Mesenchymal stem cell (in vitro differentiated cells and primary cell): Measurements from ENCODE around the gene KCNN4.

Experiments used
- DNase-seq: peaks from one replicate; pipeline ENCODE4 v3.0.0-alpha.2; 2013
- H2AFZ ChIP-seq: one replicate; pipeline ENCODE4 v1.6.1; 2013; ENCODE audit warnings: low read depth, mild to moderate bottlenecking, control low read depth, inconsistent platforms, low read length, moderate library complexity
- H2AK5ac ChIP-seq: 2 replicates; pipeline ENCODE4 v1.6.1; 2013; ENCODE audit warnings: low read length, moderate library complexity, mild to moderate bottlenecking, inconsistent platforms; ENCODE audit not compliant: severe bottlenecking
- H2BK120ac ChIP-seq: one replicate; pipeline ENCODE4 v1.6.1; 2013; ENCODE audit warnings: low read depth, mild to moderate bottlenecking, inconsistent platforms, low read length, moderate library complexity
- H2BK12ac ChIP-seq, 2 experiments: one replicate each; pipeline ENCODE4 v1.6.1; 2013; ENCODE audit warnings: inconsistent platforms in 2 of 2, low read length in 2 of 2, mild to moderate bottlenecking in 2 of 2, moderate library complexity in 2 of 2, control low read depth in 1 of 2
- H2BK15ac ChIP-seq: one replicate; pipeline ENCODE4 v1.6.1; 2013; ENCODE audit warnings: mild to moderate bottlenecking, low read depth, inconsistent platforms; ENCODE audit not compliant: poor library complexity, severe bottlenecking
- H2BK5ac ChIP-seq: 2 replicates; pipeline ENCODE4 v1.6.1; 2013; ENCODE audit warnings: low read depth, mild to moderate bottlenecking, low read length, control low read depth, inconsistent platforms; ENCODE audit not compliant: poor library complexity, severe bottlenecking
- H3K14ac ChIP-seq, 2 experiments: one replicate each; pipeline ENCODE4 v1.6.1; 2013; ENCODE audit warnings: inconsistent platforms in 2 of 2, low read length in 2 of 2, control low read depth in 1 of 2, mild to moderate bottlenecking in 1 of 2, moderate library complexity in 1 of 2
- H3K18ac ChIP-seq, 2 experiments: one replicate each; pipeline ENCODE4 v1.6.1; 2013; ENCODE audit warnings: inconsistent platforms in 2 of 2, low read length in 2 of 2, control low read depth in 1 of 2, low read depth in 1 of 2, mild to moderate bottlenecking in 1 of 2
- H3K23ac ChIP-seq, 2 experiments: one replicate each; pipeline ENCODE4 v1.6.1; 2013; ENCODE audit warnings: inconsistent platforms in 2 of 2, low read length in 2 of 2, mild to moderate bottlenecking in 2 of 2, moderate library complexity in 2 of 2, control low read depth in 1 of 2
- H3K27ac ChIP-seq: 2 replicates; pipeline ENCODE4 v1.5.1; 2013; ENCODE audit warnings: mild to moderate bottlenecking, moderate library complexity, low read length, control low read depth, inconsistent platforms; ENCODE audit not compliant: poor library complexity, severe bottlenecking
- H3K27me3 ChIP-seq, 2 experiments: 2 replicates each; pipeline versions ENCODE4 v1.6.1 to v1.7.0; 2013; ENCODE audit warnings: low read length in 2 of 2, mild to moderate bottlenecking in 2 of 2, moderate library complexity in 2 of 2, control low read depth in 1 of 2, inconsistent platforms in 1 of 2; ENCODE audit not compliant: control insufficient read depth in 1 of 2, insufficient read depth in 1 of 2
- H3K36me3 ChIP-seq, 2 experiments: 2 replicates each; pipeline versions ENCODE4 v1.6.1 to v1.7.0; 2013; ENCODE audit warnings: low read length in 2 of 2, control low read depth in 1 of 2, inconsistent platforms in 1 of 2, low read depth in 1 of 2, mild to moderate bottlenecking in 1 of 2; ENCODE audit not compliant: insufficient read depth in 2 of 2, control insufficient read depth in 1 of 2
- H3K4ac ChIP-seq, 2 experiments: one replicate each; pipeline ENCODE4 v1.6.1; 2013; ENCODE audit warnings: inconsistent platforms in 2 of 2, low read length in 2 of 2, mild to moderate bottlenecking in 2 of 2, moderate library complexity in 2 of 2, control low read depth in 1 of 2, low read depth in 1 of 2
- H3K4me1 ChIP-seq: 2 replicates; pipeline ENCODE4 v1.6.1; 2013; ENCODE audit warnings: low read depth, low read length, control low read depth; ENCODE audit not compliant: control insufficient read depth, insufficient read depth
- H3K4me2 ChIP-seq: 2 replicates; pipeline ENCODE4 v1.6.1; 2013; ENCODE audit warnings: low read length, mild to moderate bottlenecking, inconsistent platforms; ENCODE audit not compliant: poor library complexity, severe bottlenecking
- H3K4me3 ChIP-seq, 2 experiments: 2 replicates each; pipeline versions ENCODE4 v1.5.1 to v1.7.0; 2013; ENCODE audit warnings: low read length in 2 of 2, mild to moderate bottlenecking in 2 of 2, control low read depth in 1 of 2, low read depth in 1 of 2; ENCODE audit not compliant: insufficient read depth in 1 of 2
- H3K79me1 ChIP-seq: replicated peaks from 2 replicates; pipeline ENCODE4 v1.6.1; 2013; ENCODE audit warnings: mild to moderate bottlenecking, control low read depth, low read length, inconsistent platforms; ENCODE audit not compliant: poor library complexity, severe bottlenecking
- H3K9ac ChIP-seq: 2 replicates; pipeline ENCODE4 v1.7.0; 2013; ENCODE audit warnings: mild to moderate bottlenecking, low read length, moderate library complexity
- H3K9me3 ChIP-seq: 2 replicates; pipeline ENCODE4 v1.7.0; 2013; ENCODE audit warnings: mild to moderate bottlenecking, low read length; ENCODE audit not compliant: control insufficient read depth
- H4K8ac ChIP-seq: one replicate; pipeline ENCODE4 v1.6.1; 2013; ENCODE audit warnings: inconsistent platforms, mild to moderate bottlenecking, low read length, moderate library complexity
- H4K91ac ChIP-seq: one replicate; pipeline ENCODE4 v1.6.1; 2013; ENCODE audit warnings: mild to moderate bottlenecking, low read length, inconsistent platforms
- WGBS: methylation state at CpG from one replicate; pipeline ENCODE4 v1.1.7; 2013; ENCODE audit warnings: mixed read lengths; 5-methylcytosine and 5-hydroxymethylcytosine counted together

The KCNN4 gene

DNA sequence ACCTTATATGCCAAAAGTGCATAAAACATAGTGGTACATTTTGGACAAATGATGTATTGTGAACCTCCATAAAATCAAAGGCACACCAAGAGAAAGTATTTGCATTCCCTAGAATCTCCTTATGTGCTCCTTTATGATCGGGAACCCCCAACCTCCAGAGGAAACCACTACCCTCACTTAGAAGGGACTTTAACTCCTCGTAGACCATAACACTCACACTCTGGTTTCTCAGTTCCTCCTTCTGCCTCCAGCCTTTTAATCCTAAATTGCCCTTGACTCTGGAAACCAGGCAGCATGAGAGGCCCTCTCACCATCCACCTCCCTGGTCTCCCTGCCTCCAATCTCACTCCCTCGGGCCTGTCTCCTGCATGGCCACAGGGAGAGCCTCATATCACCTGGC, 9.8 kb upstream of the KCNN4 start:
- Histone ChIP-seq H2BK12ac (no peak overlapping the region), H3K27ac (no peak overlapping the region), H2AFZ (no peak overlapping the region), H3K9me3 (peaks cover 6% of the 10 kb centered on the region), H3K27me3 (peaks cover 9 to 28% of the 10 kb centered on the region in 2 experiments), H3K9ac (no peak overlapping the region), H3K4me3 (no peak overlapping the region), H2BK5ac (no peak overlapping the region), H2BK120ac (no peak overlapping the region), H3K14ac (no peak overlapping the region), H2BK15ac (no peak overlapping the region), H3K79me1 (no peaks in the 10 kb centered on the region), H4K8ac (no peak overlapping the region), H3K23ac (no peak overlapping the region), H3K36me3 (no peaks in the 10 kb centered on the region), H3K4me2 (no peak overlapping the region), H4K91ac (no peak overlapping the region), H3K18ac (no peak overlapping the region), H3K4me1 (no peaks in the 10 kb centered on the region), H3K4ac (no peak overlapping the region), H2AK5ac (no peak overlapping the region)
- 56% methylated on average over 3 of the region's 3 CpGs for WGBS
- no peak for DNase-seq

- Histone ChIP-seq H3K4ac (no peak overlapping the region), H3K36me3 (no peaks in the 10 kb centered on the region), H4K91ac (no peak overlapping the region), H3K4me2 (no peak overlapping the region), H3K27ac (no peak overlapping the region), H3K9me3 (no peaks in the 10 kb centered on the region), H2AK5ac (no peak overlapping the region), H3K4me3 (no peak overlapping the region), H2BK12ac (no peak overlapping the region), H3K27me3 (peaks cover 9 to 21% of the 10 kb centered on the region in 2 experiments), H2AFZ (no peak overlapping the region), H3K79me1 (no peaks in the 10 kb centered on the region), H3K9ac (no peak overlapping the region), H3K14ac (no peak overlapping the region), H3K18ac (no peak overlapping the region), H2BK5ac (no peak overlapping the region), H2BK15ac (no peak overlapping the region), H4K8ac (no peak overlapping the region), H3K4me1 (peaks cover 11% of the 10 kb centered on the region), H3K23ac (no peak overlapping the region), H2BK120ac (no peak overlapping the region)
- DNase-seq, result peak; percentile 60
- 0% methylated on average over 2 of the region's 3 CpGs for WGBS
These were observed 8.3 kb upstream of the KCNN4 start for GRCh38 chr19:43789029-43789428.

GRCh38 chr19:43786665-43787064, 5.9 kb upstream of the KCNN4 start:
- H2AFZ ChIP-seq, result no peak overlapping the region
- H2BK5ac ChIP-seq, result no peak overlapping the region
- H3K4me2 ChIP-seq, result no peak overlapping the region
- no peak overlapping the region for H2BK12ac ChIP-seq
- no peaks in the 10 kb centered on the region for H3K79me1 ChIP-seq
- H2BK120ac ChIP-seq, result no peak overlapping the region
- H2AK5ac ChIP-seq, result no peak overlapping the region
- H4K8ac ChIP-seq, result no peak overlapping the region
- no peak overlapping the region for H4K91ac ChIP-seq
- no peak overlapping the region for H2BK15ac ChIP-seq
- peaks cover 18% of the 10 kb centered on the region for H3K4me1 ChIP-seq
- WGBS, result 0% methylated on average over 1 of the region's 1 CpG
- no peak overlapping the region for H3K18ac ChIP-seq
- H3K4me3 ChIP-seq, result no peak overlapping the region
- no peak overlapping the region for H3K23ac ChIP-seq
- no peak overlapping the region for H3K4ac ChIP-seq
- DNase-seq, result no peak
- no peaks in the 10 kb centered on the region for H3K36me3 ChIP-seq
- peaks cover 0 to 5% of the 10 kb centered on the region in 2 experiments for H3K27me3 ChIP-seq
- no peak overlapping the region for H3K27ac ChIP-seq
- no peaks in the 10 kb centered on the region for H3K9me3 ChIP-seq
- no peak overlapping the region for H3K9ac ChIP-seq
- H3K14ac ChIP-seq, result no peak overlapping the region

- peak overlapping the region in 1 of 2 experiments; percentile 62 for H3K4me3 ChIP-seq
- peak overlapping the region; percentile 33 for H4K8ac ChIP-seq
- no peak overlapping the region for H3K23ac ChIP-seq
- H3K4me1 ChIP-seq, result peaks cover 29% of the 10 kb centered on the region
- H3K36me3 ChIP-seq, result no peaks in the 10 kb centered on the region
- peak overlapping the region; percentile 47 for H2AK5ac ChIP-seq
- peak overlapping the region; percentile 58 for H4K91ac ChIP-seq
- H2AFZ ChIP-seq, result peak overlapping the region; percentile 83
- peak overlapping the region; percentile 75 for H3K9ac ChIP-seq
- peak; percentile 79 for DNase-seq
- H2BK5ac ChIP-seq, result no peak overlapping the region
- H3K27me3 ChIP-seq, result no peaks in the 10 kb centered on the region
- H3K9me3 ChIP-seq, result no peaks in the 10 kb centered on the region
- H3K14ac ChIP-seq, result no peak overlapping the region
- no peaks in the 10 kb centered on the region for H3K79me1 ChIP-seq
- no peak overlapping the region for H3K4me2 ChIP-seq
- peak overlapping the region; percentile 81 for H2BK120ac ChIP-seq
- H3K4ac ChIP-seq, result peak overlapping the region in 1 of 2 experiments; percentile 57
- WGBS, result 19% methylated on average over 10 of the region's 10 CpGs
- peak overlapping the region; percentile 60 for H2BK15ac ChIP-seq
- peak overlapping the region; percentile 69 to 71 for H3K18ac ChIP-seq
- peak overlapping the region; percentile 56 for H3K27ac ChIP-seq
- peak overlapping the region in 1 of 2 experiments; percentile 65 for H2BK12ac ChIP-seq
These were observed 4.4 kb upstream of the KCNN4 start for GRCh38 chr19:43784981-43785808.
